SH-SY5Y (cell line): ENCODE data around the gene FFAR3.

Experiments
- GATA2 ChIP-seq: IDR thresholded peaks from 2 replicates; pipeline ENCODE4 v1.6.1; 2011; ENCODE audit warnings: mild to moderate bottlenecking, low read depth, low read length
- GATA3 ChIP-seq: IDR thresholded peaks from 2 replicates; pipeline ENCODE4 v1.6.1; 2011; ENCODE audit warnings: low read depth, mild to moderate bottlenecking, low read length, moderate library complexity

GRCh38 chr19:35381318-35381717, 23.1 kb downstream of the FFAR3 start:
- no peak for TF ChIP-seq GATA2
- TF ChIP-seq GATA3 = no peak
